ENCODE data around the gene ECHS1.

ECHS1 gene

DNA sequence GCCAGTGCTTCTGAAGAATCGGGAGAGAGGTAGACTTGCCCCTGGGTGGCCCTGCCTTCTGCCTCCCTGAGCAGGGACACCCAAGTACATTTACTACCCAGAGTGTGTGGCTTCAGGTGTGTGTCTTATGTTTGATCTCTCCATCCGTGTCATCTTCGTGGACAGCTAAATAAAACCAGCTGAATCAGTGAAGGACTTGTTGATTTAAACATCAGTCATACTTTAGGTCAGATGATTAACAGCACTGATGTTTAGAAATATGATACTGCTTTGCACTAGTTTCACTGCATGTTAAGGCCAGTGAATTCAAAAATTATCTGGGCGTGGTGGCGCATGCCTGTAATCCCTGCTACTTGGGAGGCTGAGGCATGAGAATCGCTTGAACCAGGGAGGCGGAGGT is 24.8 kb upstream of the ECHS1 start:
- DNase-seq (ENCODE audit: low read depth), result peak; percentile 42
- TF ChIP-seq, protein P1, sequence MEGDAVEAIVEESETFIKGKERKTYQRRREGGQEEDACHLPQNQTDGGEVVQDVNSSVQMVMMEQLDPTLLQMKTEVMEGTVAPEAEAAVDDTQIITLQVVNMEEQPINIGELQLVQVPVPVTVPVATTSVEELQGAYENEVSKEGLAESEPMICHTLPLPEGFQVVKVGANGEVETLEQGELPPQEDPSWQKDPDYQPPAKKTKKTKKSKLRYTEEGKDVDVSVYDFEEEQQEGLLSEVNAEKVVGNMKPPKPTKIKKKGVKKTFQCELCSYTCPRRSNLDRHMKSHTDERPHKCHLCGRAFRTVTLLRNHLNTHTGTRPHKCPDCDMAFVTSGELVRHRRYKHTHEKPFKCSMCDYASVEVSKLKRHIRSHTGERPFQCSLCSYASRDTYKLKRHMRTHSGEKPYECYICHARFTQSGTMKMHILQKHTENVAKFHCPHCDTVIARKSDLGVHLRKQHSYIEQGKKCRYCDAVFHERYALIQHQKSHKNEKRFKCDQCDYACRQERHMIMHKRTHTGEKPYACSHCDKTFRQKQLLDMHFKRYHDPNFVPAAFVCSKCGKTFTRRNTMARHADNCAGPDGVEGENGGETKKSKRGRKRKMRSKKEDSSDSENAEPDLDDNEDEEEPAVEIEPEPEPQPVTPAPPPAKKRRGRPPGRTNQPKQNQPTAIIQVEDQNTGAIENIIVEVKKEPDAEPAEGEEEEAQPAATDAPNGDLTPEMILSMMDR (conservative IDR thresholded peaks at IDR 0.05; ENCODE audit: low read depth, low read length), result no peak
- H3K4me3 ChIP-seq (ENCODE audit: low read depth, low read length), result no peak overlapping the region

DNA sequence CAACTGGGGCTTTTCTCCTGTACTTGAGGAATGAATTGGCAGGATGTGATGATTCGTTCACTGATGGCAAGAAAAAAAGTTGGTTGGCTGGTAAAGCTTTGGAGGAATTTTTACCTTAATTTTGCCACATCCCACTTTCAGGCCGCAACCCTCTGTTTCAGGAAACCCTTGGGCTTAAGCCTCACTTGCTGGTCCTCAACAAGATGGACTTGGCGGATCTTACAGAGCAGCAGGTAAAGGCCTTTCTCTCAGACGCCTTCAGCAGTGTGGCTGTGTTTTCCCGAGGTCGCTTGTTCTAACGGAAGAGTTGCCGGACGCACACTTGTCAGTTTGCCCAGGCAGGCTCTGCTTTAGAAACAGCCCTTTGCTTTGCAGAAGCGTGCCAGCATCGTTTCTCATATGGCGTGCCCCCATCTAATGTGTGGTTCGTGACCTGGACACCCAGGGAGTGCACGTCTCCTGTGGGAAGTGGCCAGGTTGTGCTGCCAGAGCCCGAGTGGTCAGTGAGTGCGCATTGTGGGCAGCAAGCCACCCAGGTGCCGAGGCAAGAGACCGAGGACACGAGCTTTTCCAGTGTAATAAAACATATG is 23.0 kb upstream of the ECHS1 start:
- no peak for DNase-seq (ENCODE audit: low read depth)
- H3K4me3 ChIP-seq (ENCODE audit: low read depth, low read length), result no peak overlapping the region
- TF ChIP-seq, protein P1 (conservative IDR thresholded peaks at IDR 0.05; ENCODE audit: low read depth, low read length), result no peak

DNA sequence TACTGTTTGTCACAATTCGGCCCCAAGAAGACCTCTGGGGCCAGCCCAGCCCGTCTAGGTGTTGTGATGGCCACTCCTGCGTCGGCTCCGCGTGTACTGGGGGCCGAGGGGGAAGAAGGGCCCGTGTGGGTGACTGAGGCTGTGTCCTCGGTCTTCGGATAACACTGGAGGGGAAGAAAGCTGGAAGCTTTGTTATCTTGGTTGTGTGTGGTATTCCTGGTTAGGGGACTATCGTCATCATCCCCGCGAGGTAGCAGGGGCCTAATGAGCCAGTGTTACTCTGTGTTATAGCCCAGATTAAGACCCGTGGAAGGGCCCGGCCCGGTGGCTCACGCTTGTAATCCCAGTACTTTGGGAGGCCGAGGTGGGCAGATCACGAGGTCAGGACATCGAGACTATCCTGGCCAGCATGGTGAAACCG is 21.7 kb upstream of the ECHS1 start:
- H3K4me3 ChIP-seq (ENCODE audit: low read depth, low read length), result peak overlapping the region; percentile 92
- no peak for DNase-seq (ENCODE audit: low read depth)
- TF ChIP-seq, protein P1 (conservative IDR thresholded peaks at IDR 0.05; ENCODE audit: low read depth, low read length), result no peak

DNA sequence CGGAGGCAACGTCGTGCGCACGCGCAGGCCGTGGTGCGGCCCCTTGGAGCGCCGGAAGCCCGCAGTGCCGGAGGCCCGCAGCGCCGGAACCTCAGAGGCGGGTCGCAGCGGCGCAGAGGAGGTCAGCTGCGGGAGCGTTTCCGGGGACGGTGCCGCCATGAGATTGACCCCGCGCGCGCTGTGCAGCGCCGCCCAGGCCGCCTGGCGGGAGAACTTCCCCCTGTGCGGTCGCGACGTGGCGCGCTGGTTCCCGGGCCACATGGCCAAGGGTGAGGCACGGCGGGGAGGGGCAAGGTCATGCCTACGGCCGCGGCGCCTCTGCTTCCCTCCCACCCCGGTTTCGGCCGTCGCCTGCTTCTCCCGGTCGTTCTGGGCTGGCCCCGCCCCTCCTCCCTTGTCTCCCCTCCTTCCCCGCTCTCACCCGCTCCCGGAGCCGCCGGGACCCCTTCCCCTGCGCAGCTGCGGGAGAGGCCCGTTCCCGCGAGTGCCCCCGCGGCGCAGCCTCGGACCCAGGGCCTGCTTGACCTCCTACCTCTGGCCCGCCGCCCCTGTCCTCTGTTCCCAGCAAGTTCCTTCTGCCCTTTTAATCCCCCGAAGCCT is 21.0 kb upstream of the ECHS1 start, which contains the start of gene MTG1:
TSS of gene MTG1 (plus strand) at position 94 of the 600 bp plus-strand sequence. CDS start at position 158, 64 bp downstream.
- DNase-seq (ENCODE audit: low read depth), result peak; percentile 93
- H3K4me3 ChIP-seq (ENCODE audit: low read depth, low read length), result peak within 1 kb of the TSS; percentile 92
- TF ChIP-seq, protein P1 (conservative IDR thresholded peaks at IDR 0.05; ENCODE audit: low read depth, low read length), result no peak

DNA sequence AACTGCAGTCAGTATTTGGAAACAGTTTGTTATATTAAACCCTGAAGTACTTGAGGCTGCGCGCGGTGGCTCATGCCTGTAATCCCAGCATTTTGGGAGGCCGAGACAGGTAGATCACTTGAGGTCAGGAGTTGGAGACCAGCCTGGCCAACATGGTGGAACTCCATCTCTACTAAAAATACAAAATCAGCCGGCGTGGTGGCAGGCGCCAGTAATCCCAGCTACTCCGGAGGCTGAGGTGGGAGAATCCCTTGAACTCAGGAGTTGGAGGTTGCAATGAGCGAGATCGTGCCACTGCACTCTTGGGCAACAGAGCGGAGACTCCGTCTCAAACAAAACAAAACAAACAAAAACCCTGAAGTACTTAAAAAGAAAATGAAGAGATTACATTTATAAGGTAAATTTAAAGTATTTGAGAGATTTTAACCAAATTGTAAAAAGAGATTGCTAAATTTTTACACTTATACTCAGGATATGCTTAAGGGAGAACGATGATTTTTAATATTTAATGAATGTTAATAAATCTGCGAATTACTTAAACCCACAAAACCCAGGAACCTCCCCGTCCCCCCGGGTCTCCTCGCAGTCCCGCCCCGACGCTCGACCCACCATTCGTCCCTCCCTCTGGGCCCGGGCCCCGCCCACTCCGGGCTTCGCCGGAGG is 20.4 kb upstream of the ECHS1 start:
- H3K4me3 ChIP-seq (ENCODE audit: low read depth, low read length), result peak overlapping the region; percentile 92
- TF ChIP-seq, protein P1 (conservative IDR thresholded peaks at IDR 0.05; ENCODE audit: low read depth, low read length), result no peak
- no peak for DNase-seq (ENCODE audit: low read depth)

DNA sequence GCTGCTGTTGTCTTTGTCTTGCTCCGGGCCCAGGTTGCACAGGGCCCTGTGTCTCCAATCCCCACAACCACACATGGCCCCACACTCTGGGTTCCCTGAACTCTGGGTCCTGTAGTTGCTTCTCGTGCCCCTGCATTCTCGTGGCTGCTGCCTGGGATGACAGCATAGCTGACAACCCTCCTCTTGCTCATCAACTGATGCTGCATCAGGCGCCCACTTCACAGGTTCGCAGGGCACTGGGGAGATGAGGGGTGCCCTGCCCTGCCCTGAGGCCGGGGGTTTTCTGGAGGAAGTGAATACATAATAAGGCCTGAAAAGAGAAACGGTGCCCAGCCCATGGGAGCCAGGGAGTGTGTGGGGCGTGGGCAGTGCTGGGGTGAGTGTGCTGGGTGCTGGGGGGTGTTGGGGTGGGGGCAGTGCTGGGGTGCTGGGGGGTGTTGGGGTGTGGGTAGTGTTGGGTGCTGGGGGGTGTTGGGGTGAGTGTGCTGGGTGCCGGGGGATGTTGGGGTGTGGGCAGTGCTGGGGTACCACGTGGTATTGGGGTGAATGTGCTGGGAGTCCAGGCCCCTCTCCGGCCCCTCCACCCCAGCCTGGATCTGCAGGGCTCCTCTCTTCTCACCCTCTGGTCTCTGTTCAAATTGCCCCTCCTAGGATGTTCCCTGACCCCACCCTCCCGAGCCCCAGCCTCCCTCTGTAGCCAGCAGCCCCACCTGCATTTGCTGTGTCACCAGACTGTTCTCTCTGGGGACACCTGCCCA is 18.8 kb upstream of the ECHS1 start:
- TF ChIP-seq, protein P1 (conservative IDR thresholded peaks at IDR 0.05; ENCODE audit: low read depth, low read length), result no peak
- DNase-seq (ENCODE audit: low read depth), result no peak
- no peak overlapping the region for H3K4me3 ChIP-seq (ENCODE audit: low read depth, low read length)
